Measurements from ENCODE around the gene LRRC25.

DNA sequence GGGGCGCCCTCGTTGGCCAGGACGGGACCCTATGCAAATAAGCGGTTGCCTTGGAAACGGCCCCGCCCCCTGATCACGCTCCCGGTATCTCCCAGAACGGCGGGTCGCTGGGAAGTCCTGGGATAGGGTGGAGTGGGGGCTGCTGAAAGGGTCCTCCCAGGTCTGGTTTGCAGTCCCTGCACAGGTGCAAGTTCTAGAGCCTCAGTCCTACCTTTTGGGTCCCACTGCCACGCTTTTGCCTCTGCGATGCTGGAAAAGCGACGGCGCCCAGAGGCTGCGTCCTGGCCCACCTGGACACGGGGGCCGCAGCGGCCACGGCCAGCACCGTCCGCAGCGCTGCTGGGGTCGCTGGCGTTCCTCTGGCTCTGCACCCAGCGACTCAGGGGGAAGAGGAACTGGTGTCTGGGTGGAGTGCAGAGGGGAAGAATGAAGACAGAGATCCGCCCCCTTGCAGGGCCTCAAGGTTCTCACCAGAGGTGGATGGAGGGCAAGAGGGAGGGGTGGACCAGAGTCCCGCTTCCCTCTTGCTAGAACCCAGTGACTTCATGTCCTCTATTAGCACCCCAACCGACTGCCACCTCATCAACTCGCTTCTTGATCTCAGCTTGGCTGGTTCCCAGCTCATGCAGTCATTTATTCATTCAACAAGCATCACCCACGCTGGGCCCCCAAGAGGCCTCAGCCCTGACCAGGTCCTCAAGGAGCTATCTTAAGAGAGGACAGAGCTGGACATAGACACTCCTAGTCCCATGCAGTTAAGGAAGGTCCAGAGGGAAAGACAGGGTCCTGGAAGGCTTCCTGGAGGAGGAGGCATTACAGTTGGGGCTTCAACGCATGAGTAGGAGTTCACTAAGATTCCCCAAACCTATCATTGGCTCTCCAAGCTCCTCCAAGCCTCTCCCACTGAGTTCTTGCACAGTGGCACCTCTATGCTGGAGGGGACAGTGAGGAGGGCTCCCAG, at the start of gene LRRC25:
- TF ChIP-seq, protein P1, sequence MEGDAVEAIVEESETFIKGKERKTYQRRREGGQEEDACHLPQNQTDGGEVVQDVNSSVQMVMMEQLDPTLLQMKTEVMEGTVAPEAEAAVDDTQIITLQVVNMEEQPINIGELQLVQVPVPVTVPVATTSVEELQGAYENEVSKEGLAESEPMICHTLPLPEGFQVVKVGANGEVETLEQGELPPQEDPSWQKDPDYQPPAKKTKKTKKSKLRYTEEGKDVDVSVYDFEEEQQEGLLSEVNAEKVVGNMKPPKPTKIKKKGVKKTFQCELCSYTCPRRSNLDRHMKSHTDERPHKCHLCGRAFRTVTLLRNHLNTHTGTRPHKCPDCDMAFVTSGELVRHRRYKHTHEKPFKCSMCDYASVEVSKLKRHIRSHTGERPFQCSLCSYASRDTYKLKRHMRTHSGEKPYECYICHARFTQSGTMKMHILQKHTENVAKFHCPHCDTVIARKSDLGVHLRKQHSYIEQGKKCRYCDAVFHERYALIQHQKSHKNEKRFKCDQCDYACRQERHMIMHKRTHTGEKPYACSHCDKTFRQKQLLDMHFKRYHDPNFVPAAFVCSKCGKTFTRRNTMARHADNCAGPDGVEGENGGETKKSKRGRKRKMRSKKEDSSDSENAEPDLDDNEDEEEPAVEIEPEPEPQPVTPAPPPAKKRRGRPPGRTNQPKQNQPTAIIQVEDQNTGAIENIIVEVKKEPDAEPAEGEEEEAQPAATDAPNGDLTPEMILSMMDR (IDR thresholded peaks at IDR 0.05 in 8 of 11, conservative IDR thresholded peaks at IDR 0.05 in 3 of 11) = peak in 2 of 11 experiments; percentile 17 to 29
- peak; percentile 91 to 93 (median 91) for TF ChIP-seq POLR2AphosphoS5 (IDR thresholded peaks at IDR 0.05)

All from spleen (tissue), 7 donors.